Vagina (tissue), 2 donors: ENCODE results near the gene TBC1D4. TPM values are rescaled to one million over a fixed set of nuclear protein-coding genes. Genes with fewer than 3 reads are reported as not detected.

Source experiments
- DNase-seq, 2 donors: peaks; one replicate each; pipeline ENCODE4 v3.0.0-alpha.2; 2017; ENCODE audit errors: extremely low spot score in 2 of 2
- H3K27ac ChIP-seq: fragments of 200-600 bp; sonication (generic); one replicate; pipeline ENCODE4 v1.5.1; 2019
- H3K27me3 ChIP-seq: fragments of 200-600 bp; sonication (generic); one replicate; pipeline ENCODE4 v1.5.1; 2019
- H3K36me3 ChIP-seq, 2 donors: fragments of 200-600 bp; sonication (generic); one replicate each; pipeline ENCODE4 v1.5.1; 2017 to 2019
- H3K4me1 ChIP-seq: fragments of 200-600 bp; sonication (generic); one replicate; pipeline ENCODE4 v1.5.1; 2019
- H3K4me3 ChIP-seq, 2 donors: fragments of 200-600 bp; sonication (generic); 1 replicate in 1 of 2; 2 replicates in 1 of 2; pipeline ENCODE4 v1.5.1; 2016 to 2019
- H3K9me3 ChIP-seq: fragments of 200-600 bp; sonication (generic); one replicate; pipeline ENCODE4 v1.5.1; 2019
- CTCF ChIP-seq, 3 experiments: fragments of 450-650 bp in 2 of 3; fragments of 200-600 bp in 1 of 3; sonication (generic) in 1 of 3; IDR thresholded peaks; one replicate each; pipeline ENCODE4 v1.5.1; 2017 to 2019; ENCODE audit warnings: antibody characterized with exemption in 3 of 3, mild to moderate bottlenecking in 2 of 3, moderate library complexity in 2 of 3
- POLR2A ChIP-seq, 2 donors: fragments of 450-650 bp; IDR thresholded peaks; one replicate each; pipeline ENCODE4 v1.6.1; 2017; ENCODE audit warnings: antibody characterized with exemption in 2 of 2, mild to moderate bottlenecking in 2 of 2, moderate library complexity in 2 of 2
- POLR2AphosphoS5 ChIP-seq, 2 donors: sonication (generic); formaldehyde crosslinking; IDR thresholded peaks; one replicate each; pipeline ENCODE4 v1.9.0; 2017; ENCODE audit warnings: antibody characterized with exemption in 2 of 2, mild to moderate bottlenecking in 2 of 2, low read depth in 1 of 2; ENCODE audit not compliant: insufficient read depth in 1 of 2
- intact Hi-C: fragments of 100-400 bp; cut with DNase I; formaldehyde crosslinking; loops from one replicate; pipeline ENCODE4 v1.15.1; 2023
- total RNA-seq: library from RNA; depleted of rRNA; stranded (reverse); fragments of >200 nt; gene quantifications from one replicate; pipeline ENCODE4 v1.2.3, GENCODE V29; 2016

Gene TBC1D4
- total RNA-seq, 1 donor from 2014 or later = 25.0 TPM

GRCh38 chr13:75407998-75408397, 74.0 kb downstream of the TBC1D4 start:
- Histone ChIP-seq H3K27ac (no peak overlapping the region), H3K36me3 (no peaks in the 10 kb centered on the region), H3K4me3 (no peak overlapping the region), H3K27me3 (no peaks in the 10 kb centered on the region), H3K9me3 (no peaks in the 10 kb centered on the region), H3K4me1 (no peaks in the 10 kb centered on the region)
- intact Hi-C loops = no loop called here
- DNase-seq = no peak
- TF ChIP-seq POLR2AphosphoS5 (IDR thresholded peaks at IDR 0.05; ENCODE audit: insufficient read depth in 1 of 2, low read depth in 1 of 2) (no peak), CTCF (IDR thresholded peaks at IDR 0.05) (no peak), POLR2A (IDR thresholded peaks at IDR 0.05) (no peak)

GRCh38 chr13:75407473-75407872, 74.5 kb downstream of the TBC1D4 start:
- DNase-seq = no peak
- intact Hi-C loops = no loop called here
- H3K27ac ChIP-seq = no peak overlapping the region
- no peaks in the 10 kb centered on the region for H3K4me1 ChIP-seq
- no peaks in the 10 kb centered on the region for H3K36me3 ChIP-seq
- H3K27me3 ChIP-seq = no peaks in the 10 kb centered on the region
- H3K4me3 ChIP-seq = no peak overlapping the region
- H3K9me3 ChIP-seq = no peaks in the 10 kb centered on the region
- TF ChIP-seq POLR2A (IDR thresholded peaks at IDR 0.05) (no peak), POLR2AphosphoS5 (IDR thresholded peaks at IDR 0.05; ENCODE audit: insufficient read depth in 1 of 2, low read depth in 1 of 2) (no peak), CTCF (IDR thresholded peaks at IDR 0.05) (no peak)

- no peak overlapping the region for H3K4me3 ChIP-seq
- no peaks in the 10 kb centered on the region for H3K36me3 ChIP-seq
- no peak for TF ChIP-seq POLR2A (IDR thresholded peaks at IDR 0.05)
- no peak for TF ChIP-seq POLR2AphosphoS5 (IDR thresholded peaks at IDR 0.05; ENCODE audit: insufficient read depth in 1 of 2, low read depth in 1 of 2)
- no peak for TF ChIP-seq CTCF (IDR thresholded peaks at IDR 0.05)
- intact Hi-C loops = no loop called here
- DNase-seq = no peak
- no peaks in the 10 kb centered on the region for H3K27me3 ChIP-seq
- H3K9me3 ChIP-seq = no peaks in the 10 kb centered on the region
- no peak overlapping the region for H3K27ac ChIP-seq
- no peaks in the 10 kb centered on the region for H3K4me1 ChIP-seq
These were observed 75.8 kb downstream of the TBC1D4 start for GRCh38 chr13:75405976-75406703.

GRCh38 chr13:75404726-75405125, 77.2 kb downstream of the TBC1D4 start:
- no peak overlapping the region for H3K27ac ChIP-seq
- intact Hi-C loops = no loop called here
- no peaks in the 10 kb centered on the region for H3K27me3 ChIP-seq
- DNase-seq = no peak
- H3K4me1 ChIP-seq = no peaks in the 10 kb centered on the region
- no peaks in the 10 kb centered on the region for H3K36me3 ChIP-seq
- no peak overlapping the region for H3K4me3 ChIP-seq
- TF ChIP-seq POLR2A (IDR thresholded peaks at IDR 0.05) (no peak), POLR2AphosphoS5 (IDR thresholded peaks at IDR 0.05; ENCODE audit: insufficient read depth in 1 of 2, low read depth in 1 of 2) (no peak), CTCF (IDR thresholded peaks at IDR 0.05) (no peak)
- H3K9me3 ChIP-seq = no peaks in the 10 kb centered on the region

GRCh38 chr13:75402787-75403186, 79.2 kb downstream of the TBC1D4 start:
- Histone ChIP-seq H3K27ac (no peak overlapping the region), H3K27me3 (no peaks in the 10 kb centered on the region), H3K36me3 (no peaks in the 10 kb centered on the region), H3K4me3 (no peak overlapping the region), H3K4me1 (no peaks in the 10 kb centered on the region), H3K9me3 (no peaks in the 10 kb centered on the region)
- intact Hi-C loops = no loop called here
- DNase-seq = no peak
- TF ChIP-seq CTCF (IDR thresholded peaks at IDR 0.05) (no peak), POLR2AphosphoS5 (IDR thresholded peaks at IDR 0.05; ENCODE audit: insufficient read depth in 1 of 2, low read depth in 1 of 2) (no peak), POLR2A (IDR thresholded peaks at IDR 0.05) (no peak)
